Measurements from ENCODE around the gene DNAH2.

The DNAH2 gene

DNA sequence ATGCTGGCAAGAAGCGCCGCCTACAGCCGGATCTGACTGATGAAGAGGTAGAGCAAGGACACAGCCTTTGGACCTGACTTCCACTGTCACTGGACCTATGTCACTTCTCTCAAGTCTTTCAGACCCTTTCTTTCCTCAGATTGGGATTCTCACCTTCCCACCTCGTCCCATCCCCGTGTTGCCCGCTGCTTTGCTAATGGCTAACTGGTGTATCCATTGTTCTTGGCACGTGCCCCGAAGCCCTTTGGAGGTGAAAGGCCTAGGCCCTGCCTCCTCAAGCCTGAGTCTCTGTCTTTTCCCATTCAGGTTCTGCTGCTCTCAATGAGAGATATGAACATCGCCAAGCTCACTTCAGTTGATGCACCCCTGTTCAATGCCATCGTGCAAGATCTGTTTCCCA is 63.2 kb downstream of the DNAH2 start:
- DNase-seq (ENCODE audit: low read depth): no peak

DNA sequence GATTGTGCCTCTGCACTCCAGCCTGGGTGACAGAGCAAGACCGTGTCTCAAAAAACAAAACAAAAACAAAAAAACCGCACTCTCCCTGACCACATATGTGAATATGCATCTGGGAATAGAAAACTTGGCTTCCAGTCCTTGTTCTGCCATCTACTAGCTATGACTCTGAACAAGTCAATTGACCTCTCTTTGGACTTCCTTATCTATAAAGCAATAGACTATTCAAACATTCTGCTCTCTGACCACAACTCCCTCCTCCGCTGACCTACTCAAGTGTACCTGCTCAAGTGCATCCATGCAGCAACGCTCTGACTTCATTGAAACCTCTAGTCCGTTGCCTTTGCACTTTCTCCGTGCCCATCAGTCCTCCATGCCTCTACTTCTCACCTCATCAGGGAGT is 63.9 kb downstream of the DNAH2 start:
- no peak for DNase-seq (ENCODE audit: low read depth)

DNA sequence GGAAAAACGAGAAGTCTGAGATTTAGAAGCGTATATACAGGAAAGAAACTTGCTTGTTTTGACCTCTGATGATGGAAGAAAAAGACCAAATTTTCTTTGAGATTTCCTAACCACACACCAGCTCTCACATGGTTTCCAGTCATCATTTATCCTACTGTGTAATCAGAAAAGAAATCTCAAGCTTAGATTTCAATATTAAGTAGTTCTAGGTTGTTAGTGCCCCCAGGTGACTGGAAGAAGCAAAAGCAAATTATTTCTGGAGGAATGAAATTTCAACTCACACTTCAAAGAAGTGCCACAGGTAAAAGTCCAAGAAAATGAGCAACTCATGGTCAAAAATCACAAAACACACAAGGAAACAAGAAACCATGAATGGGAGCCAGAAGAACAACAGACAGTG is 64.7 kb downstream of the DNAH2 start:
- DNase-seq (ENCODE audit: low read depth): peak; percentile 66

DNA sequence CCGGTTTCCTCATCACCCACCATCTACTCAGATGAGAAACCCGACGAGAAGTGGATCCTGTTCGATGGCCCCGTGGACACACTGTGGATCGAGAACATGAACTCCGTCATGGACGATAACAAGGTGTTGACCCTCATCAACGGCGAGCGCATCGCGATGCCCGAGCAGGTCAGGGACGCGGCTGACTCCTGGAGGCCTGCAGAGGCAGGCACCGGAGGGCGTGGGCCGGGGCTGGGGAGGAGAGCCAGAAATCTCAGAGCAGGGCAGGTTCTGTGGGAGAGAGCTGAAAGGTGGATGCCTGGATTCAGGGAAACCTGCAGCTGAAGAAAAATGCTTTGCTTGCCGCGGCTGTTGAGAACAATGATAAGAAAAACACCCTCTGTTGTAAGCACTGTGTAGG is 69.3 kb downstream of the DNAH2 start:
- no peak for DNase-seq (ENCODE audit: low read depth)

GRCh38 chr17:7789131-7789530 is 71.6 kb downstream of the DNAH2 start:
- DNase-seq (ENCODE audit: low read depth): no peak

GRCh38 chr17:7790150-7790549 is 72.6 kb downstream of the DNAH2 start:
- no peak for DNase-seq (ENCODE audit: low read depth)

GRCh38 chr17:7792611-7793010 is 75.1 kb downstream of the DNAH2 start:
- DNase-seq (ENCODE audit: low read depth): no peak

- DNase-seq (ENCODE audit: low read depth): no peak
These were observed 76.6 kb downstream of the DNAH2 start for GRCh38 chr17:7794075-7794663.

DNA sequence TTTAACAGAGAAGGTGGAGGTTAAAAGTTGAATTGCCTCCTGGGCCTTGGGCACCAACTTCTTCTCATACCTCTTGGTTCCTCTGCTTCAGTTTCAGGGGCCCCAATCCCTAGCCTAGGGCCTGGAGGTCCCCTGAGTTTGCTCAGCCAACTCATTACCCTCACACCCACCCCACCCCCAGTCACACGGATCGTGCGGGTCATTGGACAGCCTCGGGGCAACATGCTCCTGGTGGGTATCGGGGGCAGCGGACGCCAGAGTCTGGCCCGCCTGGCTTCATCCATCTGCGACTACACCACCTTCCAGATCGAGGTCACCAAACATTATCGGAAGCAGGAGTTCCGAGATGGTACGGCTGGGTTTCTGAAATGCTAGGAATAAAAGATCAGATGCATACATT is 80.4 kb downstream of the DNAH2 start:
- DNase-seq (ENCODE audit: low read depth): no peak

- DNase-seq (ENCODE audit: low read depth): no peak
These were observed 81.3 kb downstream of the DNAH2 start for GRCh38 chr17:7798839-7799238.

- DNase-seq (ENCODE audit: low read depth): no peak
These were observed 86.4 kb downstream of the DNAH2 start for GRCh38 chr17:7803981-7804380.

- no peak for DNase-seq (ENCODE audit: low read depth)
These were observed 89.0 kb downstream of the DNAH2 start for GRCh38 chr17:7806587-7806986.

- no peak for DNase-seq (ENCODE audit: low read depth)
These were observed 89.7 kb downstream of the DNAH2 start for GRCh38 chr17:7807206-7807605.

- DNase-seq (ENCODE audit: low read depth): no peak
These were observed 91.7 kb downstream of the DNAH2 start for GRCh38 chr17:7809086-7809790.

GRCh38 chr17:7809791-7810343 is 92.3 kb downstream of the DNAH2 start:
- peak; percentile 18 for DNase-seq (ENCODE audit: low read depth)

- DNase-seq (ENCODE audit: low read depth): no peak
These were observed 93.7 kb downstream of the DNAH2 start for GRCh38 chr17:7811251-7811650.

DNA sequence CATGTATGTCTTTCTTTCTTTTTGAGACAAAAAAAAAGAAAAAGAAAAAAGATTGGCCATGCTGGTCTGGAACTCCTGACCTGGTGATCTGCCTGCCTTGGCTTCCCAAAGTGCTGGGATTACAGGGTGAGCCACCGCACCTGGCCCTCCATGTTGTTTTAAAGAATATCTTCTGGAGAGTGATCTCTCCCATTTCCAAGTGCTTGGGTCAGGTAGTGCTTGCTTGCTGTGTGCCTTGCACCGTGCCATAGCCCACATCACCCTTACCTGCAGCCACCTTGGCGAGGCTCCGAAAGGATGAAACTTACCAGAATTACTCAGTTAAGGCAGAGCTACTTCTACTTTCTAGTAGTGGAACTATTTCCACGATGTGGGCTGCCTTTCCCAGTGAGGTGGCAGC is 97.4 kb downstream of the DNAH2 start:
- DNase-seq (ENCODE audit: low read depth): no peak

GRCh38 chr17:7816926-7817642 is 99.5 kb downstream of the DNAH2 start:
- no peak for DNase-seq (ENCODE audit: low read depth)

DNA sequence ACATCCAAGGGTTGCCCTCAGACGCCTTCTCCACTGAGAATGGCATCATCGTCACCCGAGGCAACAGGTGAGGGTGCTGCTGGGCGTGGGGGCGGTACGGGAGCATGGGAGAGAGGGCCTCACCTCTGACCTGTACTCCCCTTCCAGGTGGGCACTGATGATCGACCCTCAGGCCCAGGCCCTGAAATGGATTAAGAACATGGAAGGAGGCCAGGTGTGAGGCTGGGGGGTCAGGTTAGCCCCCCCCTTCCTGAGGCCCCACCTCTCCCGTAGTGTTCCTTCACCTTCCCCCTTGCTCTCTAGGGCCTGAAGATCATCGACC is 100.1 kb downstream of the DNAH2 start:
- DNase-seq (ENCODE audit: low read depth): no peak

- no peak for DNase-seq (ENCODE audit: low read depth)
These were observed 100.5 kb downstream of the DNAH2 start for GRCh38 chr17:7818026-7818425.

GRCh38 chr17:7818746-7819645 is 101.5 kb downstream of the DNAH2 start:
- no peak for DNase-seq (ENCODE audit: low read depth)

- DNase-seq (ENCODE audit: low read depth): no peak
These were observed 102.7 kb downstream of the DNAH2 start for GRCh38 chr17:7820231-7820630.
